NCI-H82 (cell line): ENCODE results near the gene NOL3.

Experiments used
- DNase-seq: peaks from one replicate; lab custom pipeline; 2025; lab: John Stamatoyannopoulos, UW

Gene NOL3

DNA sequence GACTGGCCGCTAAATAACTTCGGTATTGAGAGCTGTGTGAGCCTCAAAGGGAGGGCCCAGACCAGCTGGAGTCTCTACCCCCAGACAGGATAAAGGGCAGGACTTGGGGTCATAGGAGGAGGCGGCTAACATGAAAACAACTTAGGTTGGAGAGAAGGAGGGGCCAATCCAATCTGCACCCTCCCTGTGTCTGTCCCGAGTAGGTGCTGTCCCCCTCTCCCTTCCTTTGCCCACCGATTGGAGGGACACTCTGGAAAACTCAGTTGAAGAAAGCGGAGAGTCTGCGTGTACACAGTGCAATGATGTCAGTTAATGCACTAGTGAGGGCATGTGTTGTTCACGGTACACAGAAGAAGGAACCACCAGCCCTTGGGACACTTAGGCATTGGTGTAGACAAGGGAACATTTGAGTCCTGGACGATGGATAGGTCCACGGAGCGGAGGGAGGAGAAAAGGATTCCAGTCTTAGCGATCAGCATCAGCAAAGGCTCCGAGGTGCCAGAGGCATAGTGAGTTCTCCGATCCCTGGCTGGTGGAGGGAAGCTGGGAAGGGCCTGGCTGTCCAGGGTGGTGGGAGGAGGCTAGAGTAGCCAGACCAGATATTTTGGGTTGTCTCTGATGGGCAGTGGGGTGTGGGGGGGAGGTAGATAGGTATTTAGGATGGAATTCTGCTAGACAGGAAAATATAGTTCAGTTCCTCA is 761 bp downstream of the NOL3 start:
- DNase-seq: peak; percentile 68

- DNase-seq: no peak
Measured at GRCh38 chr16:67173323-67173722, 3.0 kb downstream of the NOL3 start.

DNA sequence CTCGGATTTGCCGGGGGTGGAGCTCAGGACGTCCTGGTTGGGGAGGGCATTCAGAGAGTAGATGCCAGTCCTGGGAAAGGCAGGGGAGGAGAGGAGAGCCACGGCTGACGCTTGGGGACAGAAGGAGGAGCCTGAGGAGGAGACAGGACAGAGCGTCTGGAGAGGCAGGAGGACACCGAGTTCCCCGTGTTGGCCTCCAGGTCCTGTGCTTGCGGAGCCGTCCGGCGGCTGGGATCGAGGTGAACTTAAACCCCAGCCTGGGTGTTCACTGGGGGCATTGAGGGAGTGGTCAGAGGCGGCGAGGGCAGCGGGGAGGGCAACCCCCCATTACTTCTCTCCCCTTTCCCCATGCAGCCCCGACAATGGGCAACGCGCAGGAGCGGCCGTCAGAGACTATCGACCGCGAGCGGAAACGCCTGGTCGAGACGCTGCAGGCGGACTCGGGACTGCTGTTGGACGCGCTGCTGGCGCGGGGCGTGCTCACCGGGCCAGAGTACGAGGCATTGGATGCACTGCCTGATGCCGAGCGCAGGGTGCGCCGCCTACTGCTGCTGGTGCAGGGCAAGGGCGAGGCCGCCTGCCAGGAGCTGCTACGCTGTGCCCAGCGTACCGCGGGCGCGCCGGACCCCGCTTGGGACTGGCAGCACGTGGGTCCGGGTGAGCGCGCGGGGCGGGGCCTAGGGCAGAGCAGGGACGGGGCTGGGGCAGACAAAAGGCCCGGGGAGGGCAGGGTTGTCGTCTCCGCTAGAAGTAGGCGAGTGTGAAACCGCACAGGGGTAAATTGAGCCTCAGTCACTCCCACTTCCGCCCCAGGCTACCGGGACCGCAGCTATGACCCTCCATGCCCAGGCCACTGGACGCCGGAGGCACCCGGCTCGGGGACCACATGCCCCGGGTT is 3.7 kb downstream of the NOL3 start:
- peak; percentile 67 for DNase-seq

DNA sequence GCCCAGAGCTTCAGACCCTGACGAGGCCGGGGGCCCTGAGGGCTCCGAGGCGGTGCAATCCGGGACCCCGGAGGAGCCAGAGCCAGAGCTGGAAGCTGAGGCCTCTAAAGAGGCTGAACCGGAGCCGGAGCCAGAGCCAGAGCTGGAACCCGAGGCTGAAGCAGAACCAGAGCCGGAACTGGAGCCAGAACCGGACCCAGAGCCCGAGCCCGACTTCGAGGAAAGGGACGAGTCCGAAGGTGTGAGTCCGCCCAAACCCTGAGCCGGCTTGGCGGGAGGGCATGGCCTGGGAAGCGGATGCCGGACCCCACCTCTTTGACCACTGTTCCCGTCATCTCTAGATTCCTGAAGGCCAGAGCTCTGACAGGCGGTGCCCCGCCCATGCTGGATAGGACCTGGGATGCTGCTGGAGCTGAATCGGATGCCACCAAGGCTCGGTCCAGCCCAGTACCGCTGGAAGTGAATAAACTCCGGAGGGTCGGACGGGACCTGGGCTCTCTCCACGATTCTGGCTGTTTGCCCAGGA is 4.4 kb downstream of the NOL3 start:
- DNase-seq: no peak

DNA sequence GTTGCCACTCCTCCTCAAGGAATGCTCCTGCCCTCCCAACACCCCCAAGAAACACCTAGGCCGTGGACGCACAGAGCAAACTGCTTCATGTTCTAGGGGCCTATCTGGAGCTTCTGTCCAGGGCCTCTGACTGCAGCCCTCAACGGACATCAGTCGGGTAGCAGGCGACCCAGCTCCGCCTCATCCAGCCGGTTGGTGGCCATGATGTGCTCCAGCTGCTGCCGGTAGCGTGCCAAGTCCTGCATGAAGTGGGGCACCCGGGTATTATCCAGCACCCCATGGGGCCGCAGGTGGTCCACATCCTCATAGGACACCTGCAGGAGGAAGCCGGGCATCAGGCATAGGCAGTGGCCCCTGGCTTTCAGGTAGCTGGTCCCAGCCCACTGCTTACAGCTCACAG is 6.3 kb downstream of the NOL3 start:
- no peak for DNase-seq

DNA sequence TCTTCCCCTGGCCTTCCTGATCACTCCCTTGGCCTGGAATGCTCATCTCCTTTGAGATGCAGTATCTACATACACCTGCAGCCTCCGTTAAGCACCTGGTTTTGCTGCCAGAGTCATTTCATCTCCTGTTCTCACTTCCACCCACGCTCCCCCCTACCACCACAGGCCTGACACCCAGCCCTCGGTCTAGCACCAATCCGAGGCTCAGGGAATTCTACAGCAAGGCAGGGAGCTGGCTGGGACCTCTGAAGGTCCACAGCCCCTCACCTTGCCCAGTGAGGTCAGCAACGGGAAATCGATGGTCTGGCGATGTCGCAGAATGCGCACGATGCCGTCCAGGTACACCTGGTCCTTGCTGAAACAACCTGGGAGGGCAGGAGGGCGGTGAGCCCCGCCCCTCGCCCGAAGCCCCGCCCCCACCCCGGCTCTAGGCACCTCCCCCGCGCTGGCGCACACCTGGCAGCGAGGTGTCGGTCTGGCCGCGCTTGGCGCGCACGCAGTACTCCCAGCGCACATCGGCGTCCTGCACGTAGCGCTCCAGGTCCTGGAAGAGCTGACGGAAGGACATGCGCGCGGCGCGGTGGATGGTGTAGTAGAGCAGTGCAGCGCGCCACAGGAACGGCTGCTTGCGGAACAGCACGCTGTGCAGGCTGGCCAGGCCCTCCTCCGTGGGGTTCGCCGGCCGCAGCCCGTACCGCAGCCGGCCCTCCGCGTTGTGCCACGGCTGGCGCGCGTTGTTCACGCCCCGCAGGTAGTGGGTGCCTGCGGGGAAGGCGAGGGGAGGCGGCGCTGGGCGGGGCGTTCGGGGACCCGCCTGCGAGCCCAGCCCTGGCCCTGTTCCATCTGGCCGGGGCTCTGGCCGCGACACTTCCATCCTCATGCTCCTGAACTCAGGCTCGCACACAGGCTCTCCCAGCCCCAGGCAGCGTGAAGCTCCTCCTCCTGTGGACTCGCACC is 7.7 kb downstream of the NOL3 start:
- no peak for DNase-seq

DNA sequence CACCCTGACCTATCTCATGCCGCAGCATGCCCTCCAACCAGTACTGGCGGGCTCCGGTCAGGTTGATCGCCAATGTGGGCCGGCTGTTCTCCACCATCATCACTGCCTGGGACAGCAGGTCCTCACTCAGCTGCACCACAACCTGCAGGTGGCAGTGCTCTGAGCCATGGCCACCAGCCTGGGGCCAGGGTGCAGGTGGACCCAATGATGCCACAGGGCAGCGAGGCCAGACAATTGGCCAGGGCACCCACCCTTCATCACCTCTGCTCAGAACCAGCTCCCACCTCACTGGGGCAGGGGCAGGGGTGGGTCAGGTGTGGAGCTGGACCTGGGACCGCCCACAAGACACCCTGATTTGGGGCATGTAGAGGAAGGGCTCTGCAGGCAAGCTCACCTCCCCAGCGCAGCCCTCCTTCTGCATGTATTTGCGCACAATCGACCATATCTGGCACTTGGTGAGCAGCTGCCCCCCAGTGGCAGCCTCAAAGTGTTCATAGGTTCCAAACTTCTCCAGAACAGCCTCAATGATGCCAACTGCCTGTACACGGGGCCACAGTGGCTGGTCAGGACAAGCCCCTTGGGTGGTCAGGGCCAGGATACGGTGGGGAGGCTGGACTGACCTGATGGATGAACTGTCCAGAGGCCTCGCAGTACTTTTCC is 9.2 kb downstream of the NOL3 start:
- DNase-seq: peak; percentile 32

GRCh38 chr16:67180166-67180565 is 9.8 kb downstream of the NOL3 start:
- DNase-seq: no peak

- DNase-seq: no peak
Measured at GRCh38 chr16:67181346-67181745, 11.0 kb downstream of the NOL3 start.

DNA sequence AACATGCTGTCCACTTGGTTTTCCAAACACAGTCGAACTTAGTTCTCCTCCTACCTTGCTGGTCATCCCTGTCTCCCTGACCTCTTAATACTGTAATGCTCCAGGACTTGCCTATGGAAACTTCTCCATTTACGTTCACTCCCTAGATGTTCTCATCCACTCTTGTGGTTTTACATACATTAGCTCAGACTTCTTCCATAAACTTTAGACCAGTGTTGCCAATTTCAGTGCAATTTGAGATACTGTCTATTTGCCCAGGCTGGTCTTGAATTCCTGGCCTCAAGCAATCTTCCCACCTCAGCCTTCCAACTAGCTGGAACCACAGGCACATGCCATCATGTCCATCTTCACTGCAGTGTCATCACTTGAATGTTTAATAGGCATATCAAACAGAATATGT is 11.9 kb downstream of the NOL3 start:
- no peak for DNase-seq

DNA sequence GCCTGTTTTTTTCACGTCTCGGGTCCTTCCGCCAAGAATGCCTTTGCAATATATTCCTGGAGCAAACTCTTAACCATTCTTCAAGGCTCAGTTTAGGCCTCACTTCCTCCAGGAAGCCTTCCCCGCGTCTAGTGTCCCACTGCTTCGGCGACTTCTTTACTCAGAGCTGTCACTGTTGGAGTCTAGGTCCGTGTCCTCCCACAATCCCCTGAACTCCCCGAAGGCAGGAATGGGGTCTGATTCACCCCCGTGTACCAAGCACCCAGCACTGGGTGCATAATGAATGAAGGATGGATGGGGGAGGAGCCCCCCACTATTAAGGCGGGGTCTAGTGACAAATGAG is 12.9 kb downstream of the NOL3 start:
- DNase-seq: no peak

DNA sequence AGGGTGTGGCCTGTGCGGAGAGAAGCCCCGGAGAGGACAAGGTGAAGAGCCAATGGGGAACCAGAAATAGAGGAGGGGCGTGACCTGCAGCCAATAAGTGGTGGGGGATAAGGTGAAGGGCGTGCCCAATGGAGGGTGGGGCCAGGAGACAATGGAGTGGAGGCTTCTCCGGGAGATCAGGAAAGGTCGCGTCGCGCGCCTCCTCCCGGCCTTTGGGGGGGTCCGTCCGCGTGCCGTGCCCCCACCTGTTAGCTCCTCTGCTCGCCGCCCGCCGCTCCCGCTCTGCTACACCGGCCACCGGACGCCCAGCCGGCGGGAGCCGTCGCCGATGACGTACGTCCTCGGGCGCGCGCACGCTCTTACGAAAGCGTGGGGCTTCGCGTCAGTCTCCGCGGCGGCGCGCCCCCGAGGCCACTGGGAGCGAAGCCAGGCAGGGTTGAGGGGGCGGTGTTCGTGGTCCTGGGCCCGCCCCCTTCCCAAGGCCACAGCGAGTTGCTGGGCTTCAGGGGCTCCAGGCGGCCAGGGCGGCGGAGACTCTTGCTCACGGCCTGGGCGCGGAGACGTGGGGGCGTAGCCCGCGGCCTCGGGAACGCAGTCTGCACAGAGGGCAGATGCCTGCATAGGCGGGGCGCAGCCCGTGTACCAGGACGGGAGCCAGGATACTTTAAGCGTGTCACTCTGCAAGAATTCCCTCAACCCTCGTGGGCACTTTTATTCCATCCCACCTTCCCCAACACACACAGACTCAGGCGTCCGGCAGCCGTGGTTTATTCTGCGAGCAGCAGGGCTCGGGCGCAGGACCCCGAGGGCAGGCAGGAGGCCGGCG is 13.5 kb downstream of the NOL3 start, which contains the start of gene MATCAP1:
Gene MATCAP1, minus strand, starts transcription at position 337 of the 826 bp plus-strand sequence. CDS start 3,353 bp downstream, outside the sequence.
- peak; percentile 99 for DNase-seq

DNA sequence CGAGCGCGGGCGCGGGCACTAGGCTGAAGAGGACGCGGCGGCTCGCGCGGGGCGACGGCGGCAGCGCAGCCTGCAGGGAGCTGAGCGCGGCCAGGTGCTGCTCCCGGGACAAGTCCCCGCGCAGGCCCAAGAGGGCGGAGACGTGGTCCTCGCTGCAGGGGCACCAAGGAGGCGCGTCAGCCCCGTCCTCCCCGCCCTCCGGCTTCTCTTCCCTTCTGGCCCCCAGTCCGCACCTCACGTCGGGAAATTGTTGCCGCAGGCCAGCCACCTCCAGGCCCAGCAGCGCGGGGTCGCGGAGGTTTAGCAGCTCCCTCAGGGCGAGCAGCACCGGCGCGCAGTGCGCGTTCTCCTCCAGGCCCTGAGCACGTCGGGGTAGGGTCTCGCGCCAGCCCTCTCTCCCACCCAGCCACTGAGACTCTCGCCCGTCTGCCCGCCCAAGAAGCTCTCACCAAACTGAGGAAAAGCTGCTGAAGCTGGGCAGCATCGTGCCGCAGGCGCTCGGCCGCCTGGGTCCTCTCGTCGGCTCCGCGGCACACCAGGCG is 14.2 kb downstream of the NOL3 start:
- peak; percentile 70 for DNase-seq

DNA sequence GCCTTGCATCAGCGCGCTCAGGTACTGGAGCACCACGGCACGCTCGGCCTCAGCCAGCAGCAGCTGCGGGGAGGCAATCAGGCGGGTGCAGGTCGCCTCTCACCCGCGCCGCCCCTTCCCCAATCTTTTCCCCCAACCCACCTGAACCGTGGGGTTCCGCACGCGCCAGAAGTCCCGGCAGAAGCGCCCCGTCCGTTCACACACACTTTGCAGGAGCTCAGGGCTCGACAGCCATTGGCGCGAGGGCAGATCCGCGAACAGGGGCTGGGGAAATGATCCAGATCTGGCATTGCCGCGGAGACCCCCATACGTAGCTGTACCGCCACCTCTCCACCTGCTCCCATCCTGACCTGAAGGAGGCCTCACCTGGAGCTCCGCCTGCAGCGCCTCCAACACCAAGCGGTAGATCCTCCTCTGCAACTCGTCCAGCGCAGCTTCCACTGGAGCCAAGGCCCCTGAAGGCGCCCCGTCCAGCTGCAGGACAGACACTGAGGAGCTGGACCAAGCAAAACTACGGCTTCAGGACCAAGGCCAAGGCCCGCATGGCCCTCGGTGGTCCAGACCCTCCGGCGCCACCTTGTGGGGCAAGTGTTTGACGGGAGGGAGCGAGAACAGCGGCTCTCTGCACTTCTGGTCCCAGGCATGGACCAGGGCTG is 14.8 kb downstream of the NOL3 start:
- DNase-seq: peak; percentile 89

GRCh38 chr16:67185651-67186134 is 15.4 kb downstream of the NOL3 start:
- no peak for DNase-seq

DNA sequence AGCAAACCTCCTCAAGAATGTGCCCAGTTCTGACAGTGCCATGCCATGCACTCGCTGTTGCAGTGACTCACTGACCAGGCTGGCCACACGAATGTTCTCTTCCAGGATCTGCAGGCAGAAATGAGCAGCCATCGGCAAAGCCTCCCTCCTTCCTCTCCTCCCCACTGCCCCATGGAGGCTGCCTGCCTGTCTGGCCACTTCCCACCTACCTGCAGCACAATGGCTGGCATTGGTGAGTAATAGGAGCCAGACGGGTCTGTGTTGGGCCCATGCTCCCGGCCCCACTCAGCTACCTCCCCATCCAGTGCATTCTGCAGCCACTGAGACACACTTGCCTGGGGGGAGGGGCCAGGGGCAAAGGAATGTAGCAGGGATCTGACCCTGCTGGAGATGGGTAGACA is 16.2 kb downstream of the NOL3 start:
- no peak for DNase-seq

GRCh38 chr16:67187175-67187890 is 17.0 kb downstream of the NOL3 start:
- no peak for DNase-seq

- no peak for DNase-seq
Measured at GRCh38 chr16:67188323-67188722, 18.0 kb downstream of the NOL3 start.

DNA sequence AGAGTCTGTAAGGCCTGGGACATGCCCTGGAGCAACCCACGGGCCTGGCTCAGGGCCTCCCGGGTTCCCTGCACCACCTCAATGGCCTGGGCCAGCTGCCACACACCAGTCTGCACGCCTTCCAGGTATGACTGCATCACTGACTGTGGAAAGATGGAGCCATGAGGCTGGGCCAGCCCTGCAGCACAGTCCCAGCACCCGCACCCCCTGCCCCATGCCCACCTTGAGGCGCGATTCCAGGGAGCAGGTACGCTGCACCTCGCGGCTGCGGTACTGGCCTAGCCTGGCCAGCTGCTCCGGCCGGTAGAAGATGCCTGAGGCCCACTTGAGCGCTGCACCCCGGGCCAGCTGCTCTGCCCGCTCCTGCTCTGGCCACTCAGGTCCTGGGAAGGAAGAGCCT is 18.5 kb downstream of the NOL3 start:
- no peak for DNase-seq
